ENCODE results near the gene LAMC1. TPM values are rescaled to one million over a fixed set of nuclear protein-coding genes. Genes with fewer than 3 reads are reported as not detected.
"Not testable (repeated sequence)": the region's sequence is repeated elsewhere in the genome, so short reads cannot be mapped to it uniquely, and the experiment has no call there.

Gene LAMC1
- polyA plus RNA-seq, 1 experiment, result 360 TPM

GRCh38 chr1:183149273-183149672, 126.1 kb downstream of the LAMC1 start:
- H3K36me3 ChIP-seq (ENCODE audit: control insufficient read depth, insufficient read depth, low read length), result peaks cover 6% of the 10 kb centered on the region; the same call in 1 of the 2 replicates
- no peak overlapping the region for H3K4me3 ChIP-seq (ENCODE audit: low read depth, low read length)
- DNase-seq (ENCODE audit: low read depth), result no peak
- ChIA-PET CTCF (interaction anchor here (0.6 to 1.4 kb wide), 3 partner anchors 9 to 187 kb away, joined by 3 to 5 read pairs (median 3); no protein-coding TSS in a partner anchor), POLR2A (interaction anchor here (1.0 kb wide), 1 partner anchor 12 kb away, joined by 4 read pairs; no protein-coding TSS in a partner anchor)
- no peaks in the 10 kb centered on the region for H3K27me3 ChIP-seq (ENCODE audit: control insufficient read depth, insufficient read depth, low read length)
- TF ChIP-seq, protein P1, sequence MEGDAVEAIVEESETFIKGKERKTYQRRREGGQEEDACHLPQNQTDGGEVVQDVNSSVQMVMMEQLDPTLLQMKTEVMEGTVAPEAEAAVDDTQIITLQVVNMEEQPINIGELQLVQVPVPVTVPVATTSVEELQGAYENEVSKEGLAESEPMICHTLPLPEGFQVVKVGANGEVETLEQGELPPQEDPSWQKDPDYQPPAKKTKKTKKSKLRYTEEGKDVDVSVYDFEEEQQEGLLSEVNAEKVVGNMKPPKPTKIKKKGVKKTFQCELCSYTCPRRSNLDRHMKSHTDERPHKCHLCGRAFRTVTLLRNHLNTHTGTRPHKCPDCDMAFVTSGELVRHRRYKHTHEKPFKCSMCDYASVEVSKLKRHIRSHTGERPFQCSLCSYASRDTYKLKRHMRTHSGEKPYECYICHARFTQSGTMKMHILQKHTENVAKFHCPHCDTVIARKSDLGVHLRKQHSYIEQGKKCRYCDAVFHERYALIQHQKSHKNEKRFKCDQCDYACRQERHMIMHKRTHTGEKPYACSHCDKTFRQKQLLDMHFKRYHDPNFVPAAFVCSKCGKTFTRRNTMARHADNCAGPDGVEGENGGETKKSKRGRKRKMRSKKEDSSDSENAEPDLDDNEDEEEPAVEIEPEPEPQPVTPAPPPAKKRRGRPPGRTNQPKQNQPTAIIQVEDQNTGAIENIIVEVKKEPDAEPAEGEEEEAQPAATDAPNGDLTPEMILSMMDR (IDR thresholded peaks at IDR 0.05; ENCODE audit: insufficient read depth, low read depth, low read length), result no peak

DNA sequence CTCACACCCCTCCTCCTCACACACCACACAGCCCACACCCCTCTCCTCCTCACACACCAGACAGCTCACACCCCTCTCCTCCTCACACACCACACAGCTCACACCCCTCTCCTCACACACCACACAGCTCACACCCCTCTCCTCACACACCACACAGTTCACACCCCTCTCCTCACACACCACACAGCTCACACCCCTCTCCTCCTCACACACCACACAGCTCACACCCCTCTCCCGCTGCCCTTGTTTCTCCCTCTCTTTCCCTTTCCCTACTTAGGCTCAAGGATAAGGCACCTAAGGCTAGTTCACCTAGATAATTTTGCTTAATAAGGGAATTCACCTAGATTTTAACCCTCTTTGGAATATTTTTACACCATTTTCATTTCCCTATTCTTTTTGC, 126.8 kb downstream of the LAMC1 start:
- CTCF ChIA-PET, result interaction anchor here (0.6 kb wide), 1 partner anchor 67 kb away, joined by 3 read pairs; no protein-coding TSS in a partner anchor
- POLR2A ChIA-PET, result not testable (repeated sequence)

GRCh38 chr1:183150445-183150844, 127.2 kb downstream of the LAMC1 start:
- CTCF ChIA-PET, result no interaction called here
- Histone ChIP-seq H3K27me3 (ENCODE audit: control insufficient read depth, insufficient read depth, low read length) (no peaks in the 10 kb centered on the region), H3K36me3 (ENCODE audit: control insufficient read depth, insufficient read depth, low read length) (no peaks in the 10 kb centered on the region), H3K4me3 (ENCODE audit: low read depth, low read length) (no peak overlapping the region)
- DNase-seq (ENCODE audit: low read depth), result no peak
- TF ChIP-seq, protein P1 (IDR thresholded peaks at IDR 0.05; ENCODE audit: insufficient read depth, low read depth, low read length), result no peak
- POLR2A ChIA-PET, result no interaction called here

More for the DNA sequence above, 126.8 kb downstream of the LAMC1 start:
- not testable (repeated sequence) for H3K36me3 ChIP-seq (ENCODE audit: control insufficient read depth, insufficient read depth, low read length); H3K27me3 ChIP-seq (ENCODE audit: control insufficient read depth, insufficient read depth, low read length); H3K4me3 ChIP-seq (ENCODE audit: low read depth, low read length); DNase-seq (ENCODE audit: low read depth)

DNA sequence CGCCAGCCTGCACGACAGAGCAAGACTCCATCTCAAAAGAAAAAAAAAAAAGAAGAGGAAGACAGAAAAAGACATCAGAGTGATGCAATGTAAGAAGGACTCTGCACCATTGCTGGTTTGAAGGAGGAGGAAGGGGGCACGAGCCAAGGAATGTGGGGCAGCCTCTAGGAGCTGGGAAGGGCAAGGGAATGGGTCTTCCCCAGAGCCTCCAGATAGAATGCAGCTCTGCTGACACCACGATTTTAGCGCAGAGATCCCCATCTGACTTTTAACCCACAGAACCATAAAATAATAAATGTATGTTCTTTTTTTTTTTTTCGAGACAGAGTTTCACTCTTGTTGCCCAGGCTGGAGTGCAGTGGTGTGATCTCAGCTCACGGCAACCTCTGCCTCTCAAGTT, 129.0 kb downstream of the LAMC1 start:
- no peak for DNase-seq (ENCODE audit: low read depth)
- no peaks in the 10 kb centered on the region for H3K27me3 ChIP-seq (ENCODE audit: control insufficient read depth, insufficient read depth, low read length)
- H3K36me3 ChIP-seq (ENCODE audit: control insufficient read depth, insufficient read depth, low read length), result no peaks in the 10 kb centered on the region
- ChIA-PET POLR2A (no interaction called here), CTCF (interaction anchor here (0.8 to 1.4 kb wide), 2 partner anchors 33 to 76 kb away, joined by 3 read pairs; no protein-coding TSS in a partner anchor)
- TF ChIP-seq, protein P1 (IDR thresholded peaks at IDR 0.05; ENCODE audit: insufficient read depth, low read depth, low read length), result no peak
- H3K4me3 ChIP-seq (ENCODE audit: low read depth, low read length), result no peak overlapping the region

DNA sequence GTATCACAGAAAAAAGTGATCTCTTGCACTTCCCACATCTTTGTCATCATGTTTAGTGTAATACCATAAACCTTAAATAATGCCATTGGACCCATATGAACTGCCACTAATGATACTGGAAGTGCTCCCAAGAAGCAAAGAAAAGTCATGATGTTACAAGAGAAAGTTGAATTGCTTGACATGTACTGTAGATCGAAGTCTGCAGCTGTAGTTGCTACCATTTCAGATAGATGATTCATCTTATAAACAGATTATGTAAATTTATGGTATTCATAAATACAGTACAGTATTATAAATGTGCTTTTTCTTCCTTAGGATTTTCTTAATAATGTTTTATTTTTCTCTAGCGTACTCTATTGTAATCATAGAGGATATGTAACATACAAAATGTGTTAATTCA, 132.7 kb downstream of the LAMC1 start:
- H3K4me3 ChIP-seq (ENCODE audit: low read depth, low read length), result no peak overlapping the region
- no peak for DNase-seq (ENCODE audit: low read depth)
- TF ChIP-seq, protein P1 (IDR thresholded peaks at IDR 0.05; ENCODE audit: insufficient read depth, low read depth, low read length), result no peak
- ChIA-PET POLR2A (no interaction called here), CTCF (interaction anchor here (1.9 kb wide), 1 partner anchor 11 kb away, joined by 4 read pairs; no protein-coding TSS in a partner anchor)
- H3K27me3 ChIP-seq (ENCODE audit: control insufficient read depth, insufficient read depth, low read length), result no peaks in the 10 kb centered on the region
- no peaks in the 10 kb centered on the region for H3K36me3 ChIP-seq (ENCODE audit: control insufficient read depth, insufficient read depth, low read length)

DNA sequence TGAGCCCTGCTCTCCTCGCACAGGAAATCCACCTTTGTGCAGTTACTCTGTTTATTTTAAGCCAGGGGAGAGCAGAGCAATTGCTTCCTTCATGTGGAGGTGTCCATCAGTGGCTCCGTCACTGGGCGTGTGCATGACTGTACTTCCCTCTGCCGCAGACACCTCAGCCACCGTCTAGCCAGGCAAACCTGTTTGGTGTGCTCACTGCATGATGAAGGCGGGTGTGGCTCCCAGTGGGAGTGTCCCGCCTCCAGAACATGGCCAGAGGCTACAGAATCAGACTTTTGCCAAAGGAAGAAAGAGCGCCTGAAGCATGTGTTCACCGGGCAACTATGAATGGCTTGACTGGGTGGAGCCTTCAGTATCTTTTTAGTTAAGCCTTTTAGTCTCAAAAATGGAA, 136.7 kb downstream of the LAMC1 start:
- Histone ChIP-seq H3K36me3 (ENCODE audit: control insufficient read depth, insufficient read depth, low read length) (no peaks in the 10 kb centered on the region), H3K4me3 (ENCODE audit: low read depth, low read length) (no peak overlapping the region), H3K27me3 (ENCODE audit: control insufficient read depth, insufficient read depth, low read length) (no peaks in the 10 kb centered on the region)
- TF ChIP-seq, protein P1 (IDR thresholded peaks at IDR 0.05; ENCODE audit: insufficient read depth, low read depth, low read length), result no peak
- no peak for DNase-seq (ENCODE audit: low read depth)
- ChIA-PET CTCF (no interaction called here), POLR2A (no interaction called here)

Measured in BJ (cell line).